MM.1S (cell line): ENCODE measurements around the gene LMNB1.

ENCODE experiments used
- DNase-seq: peaks from one replicate; pipeline ENCODE4 v3.0.0-alpha.2; 2015
- H2AFZ ChIP-seq: fragments of 300-600 bp; sonication (generic); 2 replicates; pipeline ENCODE4 v1.6.0; 2016; ENCODE audit warnings: antibody characterized with exemption, low read length
- H3F3A ChIP-seq: fragments of 300-600 bp; sonication (generic); 2 replicates; pipeline ENCODE4 v1.6.1; 2016; ENCODE audit warnings: mild to moderate bottlenecking, antibody characterized with exemption, low read length, moderate library complexity, mixed read lengths; ENCODE audit not compliant: insufficient read depth
- H3K27ac ChIP-seq: fragments of 300-600 bp; sonication (generic); 2 replicates; pipeline ENCODE4 v1.5.1; 2016; ENCODE audit warnings: mild to moderate bottlenecking, low read length
- H3K27me3 ChIP-seq: fragments of 300-600 bp; sonication (generic); replicated peaks from 2 replicates; pipeline ENCODE4 v1.6.0; 2016; ENCODE audit warnings: low read length; ENCODE audit not compliant: insufficient read depth
- H3K36me3 ChIP-seq: fragments of 300-600 bp; sonication (generic); replicated peaks from 2 replicates; pipeline ENCODE4 v1.6.1; 2016; ENCODE audit warnings: mild to moderate bottlenecking, low read length, mixed read lengths; ENCODE audit not compliant: insufficient read depth
- H3K4me1 ChIP-seq: fragments of 300-600 bp; sonication (generic); 2 replicates; pipeline ENCODE4 v1.6.1; 2016; ENCODE audit warnings: low read length, mixed read lengths
- H3K4me2 ChIP-seq: fragments of 300-600 bp; sonication (generic); 2 replicates; pipeline ENCODE4 v1.6.0; 2016; ENCODE audit warnings: low read depth, low read length
- H3K4me3 ChIP-seq: fragments of 300-600 bp; sonication (generic); 2 replicates; pipeline ENCODE4 v1.5.1; 2016; ENCODE audit warnings: low read length, mixed read lengths
- H3K79me2 ChIP-seq: fragments of 300-600 bp; sonication (generic); 2 replicates; pipeline ENCODE4 v1.6.1; 2016; ENCODE audit warnings: mixed run types, low read length, mixed read lengths
- H3K9ac ChIP-seq: fragments of 300-600 bp; sonication (generic); 2 replicates; pipeline ENCODE4 v1.6.1; 2016; ENCODE audit warnings: low read length, mixed read lengths
- H3K9me2 ChIP-seq: fragments of 300-600 bp; sonication (generic); replicated peaks from 2 replicates; pipeline ENCODE4 v1.6.1; 2016; ENCODE audit warnings: mild to moderate bottlenecking, low read length, mixed read lengths; ENCODE audit not compliant: insufficient read depth
- H3K9me3 ChIP-seq: fragments of 300-600 bp; sonication (generic); replicated peaks from 2 replicates; pipeline ENCODE4 v1.6.1; 2016; ENCODE audit warnings: mild to moderate bottlenecking, low read length, mixed read lengths; ENCODE audit not compliant: insufficient read depth
- H4K20me1 ChIP-seq: fragments of 300-600 bp; sonication (generic); 2 replicates; pipeline ENCODE4 v1.6.1; 2016; ENCODE audit warnings: mild to moderate bottlenecking, low read length, moderate library complexity, mixed read lengths; ENCODE audit not compliant: insufficient read depth
- EZH2 ChIP-seq: fragments of 300-600 bp; sonication (generic); optimal IDR thresholded peaks from 2 replicates; pipeline ENCODE3; 2017; ENCODE audit warnings: low read depth, mild to moderate bottlenecking, antibody characterized with exemption, low read length, mixed read lengths
- EZH2phosphoT487 ChIP-seq: fragments of 300-600 bp; sonication (generic); IDR thresholded peaks from 2 replicates; pipeline ENCODE4 v1.6.1; 2018; ENCODE audit warnings: antibody characterized with exemption, low read length
- TF ChIP-seq, protein P1 (sequence below): fragments of 300-600 bp; sonication (generic); IDR thresholded peaks from 2 replicates; pipeline ENCODE4 v1.5.1; 2016; ENCODE audit warnings: antibody characterized with exemption, low read length, mixed read lengths

The LMNB1 gene

DNA sequence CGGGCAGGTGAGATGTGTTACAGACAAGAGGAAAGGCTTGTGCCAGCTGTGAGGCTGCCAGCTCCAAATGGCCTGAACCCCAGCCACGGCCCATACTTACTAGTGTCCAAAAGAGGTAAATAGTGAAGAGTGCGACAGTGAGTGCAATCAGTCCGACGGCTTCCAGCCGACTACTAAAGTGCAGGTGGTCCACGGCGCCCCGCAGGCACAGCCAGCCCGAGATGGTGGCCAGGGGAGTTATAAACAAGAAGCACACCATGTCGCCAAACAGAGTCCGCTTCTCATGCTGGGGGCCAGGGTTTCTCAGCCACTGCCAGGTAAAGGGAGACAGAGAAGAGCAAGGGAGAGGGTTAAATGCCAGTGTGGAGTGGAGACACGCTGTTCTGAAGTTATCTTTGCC lies 101.1 kb downstream of the LMNB1 start:
- no peak overlapping the region for H3K4me3 ChIP-seq
- no peak overlapping the region for H3K27ac ChIP-seq
- H3K79me2 ChIP-seq: no peaks in the 10 kb centered on the region
- no peak overlapping the region for H3K9ac ChIP-seq
- H3F3A ChIP-seq: no peaks in the 10 kb centered on the region
- TF ChIP-seq EZH2: no peak
- TF ChIP-seq, protein P1, sequence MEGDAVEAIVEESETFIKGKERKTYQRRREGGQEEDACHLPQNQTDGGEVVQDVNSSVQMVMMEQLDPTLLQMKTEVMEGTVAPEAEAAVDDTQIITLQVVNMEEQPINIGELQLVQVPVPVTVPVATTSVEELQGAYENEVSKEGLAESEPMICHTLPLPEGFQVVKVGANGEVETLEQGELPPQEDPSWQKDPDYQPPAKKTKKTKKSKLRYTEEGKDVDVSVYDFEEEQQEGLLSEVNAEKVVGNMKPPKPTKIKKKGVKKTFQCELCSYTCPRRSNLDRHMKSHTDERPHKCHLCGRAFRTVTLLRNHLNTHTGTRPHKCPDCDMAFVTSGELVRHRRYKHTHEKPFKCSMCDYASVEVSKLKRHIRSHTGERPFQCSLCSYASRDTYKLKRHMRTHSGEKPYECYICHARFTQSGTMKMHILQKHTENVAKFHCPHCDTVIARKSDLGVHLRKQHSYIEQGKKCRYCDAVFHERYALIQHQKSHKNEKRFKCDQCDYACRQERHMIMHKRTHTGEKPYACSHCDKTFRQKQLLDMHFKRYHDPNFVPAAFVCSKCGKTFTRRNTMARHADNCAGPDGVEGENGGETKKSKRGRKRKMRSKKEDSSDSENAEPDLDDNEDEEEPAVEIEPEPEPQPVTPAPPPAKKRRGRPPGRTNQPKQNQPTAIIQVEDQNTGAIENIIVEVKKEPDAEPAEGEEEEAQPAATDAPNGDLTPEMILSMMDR: no peak
- no peak for TF ChIP-seq EZH2phosphoT487
- no peaks in the 10 kb centered on the region for H3K27me3 ChIP-seq
- no peaks in the 10 kb centered on the region for H3K36me3 ChIP-seq
- H3K9me3 ChIP-seq: no peaks in the 10 kb centered on the region
- DNase-seq: no peak
- H3K4me2 ChIP-seq: no peak overlapping the region
- no peaks in the 10 kb centered on the region for H4K20me1 ChIP-seq
- H2AFZ ChIP-seq: no peak overlapping the region
- no peaks in the 10 kb centered on the region for H3K9me2 ChIP-seq
- no peaks in the 10 kb centered on the region for H3K4me1 ChIP-seq

DNA sequence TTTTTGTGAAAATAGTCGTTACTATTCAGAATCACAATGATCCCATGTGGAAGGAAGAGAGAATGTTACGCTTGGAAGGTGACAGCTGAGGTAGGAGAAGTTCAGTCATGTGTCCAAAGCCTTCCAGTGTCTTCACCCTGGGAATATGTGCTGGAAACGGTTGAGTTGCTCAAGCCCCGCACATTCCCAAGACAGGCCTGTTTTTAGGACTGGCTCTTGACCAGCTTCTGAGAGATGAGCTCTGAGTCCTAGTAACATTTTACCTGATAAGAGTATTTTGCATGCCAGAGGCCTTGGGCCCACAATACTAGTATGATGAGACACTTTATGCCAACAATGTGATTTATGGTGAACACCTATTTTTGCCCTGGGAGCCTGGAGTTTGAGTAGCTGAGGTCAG lies 101.7 kb downstream of the LMNB1 start:
- no peaks in the 10 kb centered on the region for H4K20me1 ChIP-seq
- no peak overlapping the region for H3K4me2 ChIP-seq
- no peak overlapping the region for H3K4me3 ChIP-seq
- no peaks in the 10 kb centered on the region for H3K27me3 ChIP-seq
- H3K9ac ChIP-seq: no peak overlapping the region
- no peaks in the 10 kb centered on the region for H3F3A ChIP-seq
- no peaks in the 10 kb centered on the region for H3K79me2 ChIP-seq
- DNase-seq: no peak
- H3K27ac ChIP-seq: no peak overlapping the region
- no peaks in the 10 kb centered on the region for H3K4me1 ChIP-seq
- no peaks in the 10 kb centered on the region for H3K9me3 ChIP-seq
- no peaks in the 10 kb centered on the region for H3K36me3 ChIP-seq
- no peak for TF ChIP-seq EZH2phosphoT487
- TF ChIP-seq EZH2: no peak
- no peak overlapping the region for H2AFZ ChIP-seq
- H3K9me2 ChIP-seq: no peaks in the 10 kb centered on the region

DNA sequence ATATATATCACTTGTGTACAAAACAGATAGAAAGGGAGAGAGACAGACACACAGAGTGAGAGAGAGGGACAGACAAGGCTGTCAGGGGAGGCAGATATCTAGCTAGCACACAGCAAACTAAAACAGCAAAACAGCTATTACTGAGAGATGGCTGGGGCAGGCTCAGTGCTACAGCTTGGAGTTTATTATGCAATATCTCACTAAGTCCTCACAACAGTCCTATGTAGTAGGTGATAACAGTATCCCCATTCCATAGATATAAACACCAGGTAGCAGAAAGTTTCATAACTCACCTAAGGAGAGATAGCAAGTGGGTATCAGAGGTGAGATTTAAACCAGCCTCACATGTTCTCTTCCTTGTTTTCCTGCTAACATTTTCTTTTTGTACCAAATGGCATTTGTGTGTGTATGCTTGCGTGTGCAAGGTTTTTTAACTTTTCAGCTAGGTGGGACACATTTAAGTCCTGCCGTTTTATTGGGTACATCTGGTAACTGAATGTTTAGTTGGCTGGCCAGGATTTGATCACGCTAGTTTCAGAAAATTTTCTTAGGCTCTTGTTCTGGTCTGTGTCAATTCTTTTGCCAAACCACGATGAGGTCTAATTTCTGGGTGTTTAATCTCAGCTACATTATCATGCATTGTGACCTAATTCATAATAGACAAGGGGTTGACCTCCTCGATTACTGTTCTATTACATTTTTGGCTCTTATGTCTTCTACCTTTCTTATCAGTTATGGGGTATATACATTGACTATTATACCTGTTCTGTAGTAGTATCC lies 105.1 kb downstream of the LMNB1 start:
- Histone ChIP-seq H3K36me3 (no peaks in the 10 kb centered on the region), H3F3A (no peaks in the 10 kb centered on the region), H2AFZ (no peak overlapping the region), H3K27ac (no peak overlapping the region), H3K27me3 (no peaks in the 10 kb centered on the region), H3K9me3 (no peaks in the 10 kb centered on the region), H3K4me2 (no peak overlapping the region), H3K9me2 (no peaks in the 10 kb centered on the region), H3K9ac (no peak overlapping the region), H3K79me2 (no peaks in the 10 kb centered on the region), H3K4me1 (no peaks in the 10 kb centered on the region), H4K20me1 (no peaks in the 10 kb centered on the region), H3K4me3 (no peak overlapping the region)
- no peak for DNase-seq
- TF ChIP-seq EZH2 (no peak), EZH2phosphoT487 (no peak)
- TF ChIP-seq, protein P1: no peak
